Stimulated activated memory B cell treated with anti-CD40 and anti-IgM and Interleukin-4, amounts not matched to agents 10 μg/mL and 1 μg/mL and 100 μg/mL, for 72 hours (primary cell): ENCODE results near the gene PXDC1.

Experiments used
- ATAC-seq: fragments of 150-1000 bp; cut with Tn5 transposase; 2 replicates; pipeline ENCODE4 v1.10.0; 2021
- H3K27ac Mint-ChIP-seq: one replicate; pipeline ENCODE4 v1.8.0; 2022; ENCODE audit warnings: mild to moderate bottlenecking, mixed read lengths
- H3K27me3 Mint-ChIP-seq: one replicate; pipeline ENCODE4 v1.8.0; 2022; ENCODE audit warnings: mixed read lengths
- H3K36me3 Mint-ChIP-seq: one replicate; pipeline ENCODE4 v1.8.0; 2022; ENCODE audit warnings: mixed read lengths
- H3K4me1 Mint-ChIP-seq: one replicate; pipeline ENCODE4 v1.8.0; 2022; ENCODE audit warnings: mixed read lengths
- H3K4me3 Mint-ChIP-seq: one replicate; pipeline ENCODE4 v1.8.0; 2022; ENCODE audit warnings: mild to moderate bottlenecking, moderate library complexity, mixed read lengths
- H3K9me3 Mint-ChIP-seq: one replicate; pipeline ENCODE4 v1.8.0; 2022; ENCODE audit warnings: mixed read lengths

The PXDC1 gene

DNA sequence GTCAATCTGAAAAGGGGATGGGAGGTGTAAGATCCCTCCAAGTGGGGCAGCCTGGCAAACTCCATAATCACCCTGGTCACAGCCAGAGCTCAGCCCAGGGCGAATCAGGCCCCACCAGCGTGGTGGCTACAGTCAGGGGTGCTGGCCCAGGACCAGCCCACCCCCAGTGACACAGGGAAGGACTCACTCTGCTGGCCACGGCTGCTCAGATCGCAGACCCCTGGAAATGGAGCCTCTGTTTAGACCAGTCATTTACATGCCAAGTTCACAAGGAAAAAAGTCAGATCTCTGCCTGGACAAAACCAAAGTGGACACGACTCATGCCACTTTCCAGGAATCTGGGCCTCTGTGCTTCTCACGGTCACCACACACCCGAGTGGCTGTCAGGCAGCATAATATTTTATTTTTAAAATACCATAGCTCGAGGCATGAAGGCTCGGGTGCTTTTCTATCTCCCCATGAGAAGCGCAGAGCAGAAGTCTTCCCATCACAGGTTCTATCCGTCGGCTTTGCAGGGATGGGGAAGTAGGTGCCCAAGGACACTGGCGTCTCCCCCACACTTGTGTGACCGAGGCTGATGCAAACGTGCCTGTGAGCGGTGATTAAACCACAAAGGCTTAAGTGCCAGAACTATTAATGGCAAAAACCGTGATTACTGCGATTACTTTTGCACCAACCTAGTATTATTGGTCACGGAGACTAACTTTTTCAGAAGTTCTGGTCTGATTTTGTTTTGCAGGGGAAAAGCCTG, 13.0 kb downstream of the PXDC1 start:
- no peak for ATAC-seq
- no peak overlapping the region for H3K27ac Mint-ChIP-seq
- H3K9me3 Mint-ChIP-seq, result peaks cover 7% of the 10 kb centered on the region
- peaks cover 50% of the 10 kb centered on the region for H3K36me3 Mint-ChIP-seq
- peaks cover 28% of the 10 kb centered on the region for H3K4me1 Mint-ChIP-seq
- no peak overlapping the region for H3K4me3 Mint-ChIP-seq
- no peaks in the 10 kb centered on the region for H3K27me3 Mint-ChIP-seq

DNA sequence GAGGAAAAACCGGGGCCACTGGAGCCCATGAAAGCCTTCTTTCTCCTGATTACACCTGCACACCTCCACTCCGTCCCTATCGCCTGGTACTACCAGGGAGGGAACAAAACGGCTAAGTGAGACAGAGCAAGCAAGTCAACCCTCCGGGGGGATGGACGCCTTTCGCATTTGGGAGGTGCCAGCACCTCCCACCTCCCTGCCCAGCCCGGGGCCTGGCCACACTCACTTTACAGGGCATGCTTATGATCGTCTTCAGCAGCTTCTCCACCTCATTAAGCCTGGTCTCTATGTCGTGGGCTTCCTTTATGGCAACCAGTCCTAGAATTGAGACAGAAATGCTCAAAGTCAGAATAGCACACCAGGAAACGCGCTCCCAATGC, 13.7 kb downstream of the PXDC1 start:
- Mint-ChIP-seq H3K27ac (no peak overlapping the region), H3K4me1 (peaks cover 28% of the 10 kb centered on the region), H3K36me3 (peaks cover 57% of the 10 kb centered on the region), H3K4me3 (no peak overlapping the region), H3K27me3 (no peaks in the 10 kb centered on the region), H3K9me3 (peaks cover 7% of the 10 kb centered on the region)
- no peak for ATAC-seq

DNA sequence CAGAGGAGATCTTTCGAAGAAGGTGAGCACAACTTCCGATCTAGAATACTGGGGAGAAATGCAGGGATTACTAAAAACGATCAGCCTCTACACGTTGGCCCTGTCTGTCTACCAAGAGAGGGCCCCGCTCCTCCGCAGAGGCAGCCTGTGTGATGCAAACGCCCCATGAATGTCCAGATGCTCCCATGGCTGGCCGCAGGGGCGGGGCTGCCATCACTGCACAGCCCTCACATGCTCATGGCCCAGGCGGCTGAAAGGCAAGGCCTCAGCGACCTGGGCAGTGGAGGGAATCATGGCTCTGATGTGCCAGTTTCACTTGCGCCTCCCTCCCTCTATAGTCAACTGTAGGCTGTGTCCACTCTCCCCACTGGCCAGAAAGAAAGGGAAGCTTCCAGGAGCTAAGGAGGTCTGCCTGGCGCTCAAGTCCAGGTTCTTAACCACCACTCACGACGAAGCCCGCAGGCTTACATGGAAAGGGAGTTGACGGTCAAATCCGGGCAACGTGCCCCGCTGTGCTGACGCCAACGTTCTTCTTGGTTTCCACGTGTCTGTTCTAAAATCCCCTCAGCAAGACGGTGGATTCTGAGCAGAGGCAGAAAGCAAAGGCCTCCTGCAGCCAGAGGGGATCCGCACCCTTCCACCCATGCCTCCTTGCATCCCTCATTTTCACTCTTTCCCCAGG, 14.2 kb downstream of the PXDC1 start:
- H3K27ac Mint-ChIP-seq, result no peak overlapping the region
- no peak for ATAC-seq
- no peaks in the 10 kb centered on the region for H3K27me3 Mint-ChIP-seq
- peaks cover 7% of the 10 kb centered on the region for H3K9me3 Mint-ChIP-seq
- H3K4me1 Mint-ChIP-seq, result peaks cover 28% of the 10 kb centered on the region
- peaks cover 62% of the 10 kb centered on the region for H3K36me3 Mint-ChIP-seq
- no peak overlapping the region for H3K4me3 Mint-ChIP-seq

DNA sequence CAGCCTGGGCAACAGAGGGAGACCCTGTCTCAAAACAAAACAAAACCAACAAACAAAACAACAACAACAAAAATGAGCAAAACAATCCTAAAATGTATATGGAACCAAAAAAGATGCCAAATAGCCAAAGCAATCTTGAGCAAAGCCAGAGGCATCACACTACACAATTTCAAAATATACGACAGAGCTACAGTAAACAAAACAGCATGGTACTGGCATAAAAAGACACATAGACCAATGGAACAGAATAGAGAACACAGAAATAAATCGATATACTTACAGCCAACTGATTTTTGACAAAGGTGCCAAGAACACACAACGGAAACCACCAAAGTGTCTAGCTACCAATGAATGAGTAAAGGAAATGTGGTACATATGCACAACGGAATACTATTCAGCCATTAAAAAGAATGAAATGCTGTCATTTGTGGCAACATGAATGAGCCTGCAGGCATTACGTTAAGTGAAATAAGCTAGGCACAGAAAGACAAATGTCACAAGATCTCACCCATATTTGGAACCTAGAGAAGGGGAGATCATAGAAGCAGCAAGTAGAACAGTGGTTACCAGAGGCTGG, 16.4 kb downstream of the PXDC1 start:
- Mint-ChIP-seq H3K27ac (no peak overlapping the region), H3K9me3 (peaks cover 7% of the 10 kb centered on the region), H3K4me1 (peaks cover 26% of the 10 kb centered on the region), H3K36me3 (peaks cover 71% of the 10 kb centered on the region), H3K4me3 (no peak overlapping the region), H3K27me3 (no peaks in the 10 kb centered on the region)
- ATAC-seq, result no peak

DNA sequence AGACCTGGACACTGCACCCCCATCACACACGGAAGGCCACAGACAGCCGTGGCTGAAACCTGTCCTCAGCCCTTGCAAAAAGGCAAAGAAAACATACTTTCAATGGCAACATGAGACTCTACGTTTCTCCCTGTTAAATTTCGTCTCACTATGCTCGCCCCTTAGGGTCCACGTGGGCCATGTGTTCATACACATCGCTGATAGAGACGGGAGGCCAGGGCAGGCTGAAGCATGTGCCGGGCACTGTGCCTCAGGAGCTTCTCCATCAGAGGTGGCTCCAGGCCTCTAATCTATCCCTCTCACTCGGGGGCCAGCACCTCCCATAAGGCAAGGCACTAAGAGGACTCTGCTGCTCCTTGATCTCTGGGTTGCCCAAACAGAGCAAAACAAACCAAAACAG, 17.5 kb downstream of the PXDC1 start:
- Mint-ChIP-seq H3K4me3 (no peak overlapping the region), H3K9me3 (peaks cover 7% of the 10 kb centered on the region), H3K27ac (no peak overlapping the region), H3K4me1 (peaks cover 26% of the 10 kb centered on the region), H3K36me3 (peaks cover 74% of the 10 kb centered on the region), H3K27me3 (no peaks in the 10 kb centered on the region)
- no peak for ATAC-seq

DNA sequence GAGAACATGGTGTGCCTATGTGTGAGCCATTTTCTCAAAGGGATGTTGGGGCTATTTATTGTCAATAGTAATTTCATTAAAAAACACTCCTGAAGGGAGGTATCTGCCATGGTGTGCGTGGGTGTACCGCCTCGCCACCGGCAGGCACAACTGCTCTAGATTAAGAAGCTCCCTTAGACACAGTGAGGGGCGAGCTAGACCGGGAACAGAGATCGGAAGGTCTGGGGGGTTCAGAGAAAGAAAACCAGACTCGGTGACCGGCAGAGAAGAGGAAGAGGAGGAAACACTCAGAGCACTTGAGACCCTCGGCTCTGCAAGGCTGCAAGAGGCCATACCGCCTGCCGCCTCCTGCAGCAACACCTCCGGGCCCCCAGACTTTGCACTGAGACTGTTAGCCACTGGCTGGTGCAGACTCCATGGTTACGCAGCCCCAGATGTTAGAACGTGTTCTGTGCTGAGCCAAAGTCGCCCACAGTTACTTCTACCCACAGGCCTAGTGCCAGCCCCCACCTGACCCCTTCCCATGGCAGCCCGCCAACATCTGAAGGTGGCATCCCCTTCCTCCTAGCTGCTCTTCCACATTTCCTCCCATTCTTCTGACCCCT, 18.1 kb downstream of the PXDC1 start:
- H3K4me1 Mint-ChIP-seq, result peaks cover 26% of the 10 kb centered on the region
- H3K4me3 Mint-ChIP-seq, result no peak overlapping the region
- H3K27me3 Mint-ChIP-seq, result no peaks in the 10 kb centered on the region
- H3K9me3 Mint-ChIP-seq, result peaks cover 7% of the 10 kb centered on the region
- no peak overlapping the region for H3K27ac Mint-ChIP-seq
- no peak for ATAC-seq
- peaks cover 79% of the 10 kb centered on the region for H3K36me3 Mint-ChIP-seq

DNA sequence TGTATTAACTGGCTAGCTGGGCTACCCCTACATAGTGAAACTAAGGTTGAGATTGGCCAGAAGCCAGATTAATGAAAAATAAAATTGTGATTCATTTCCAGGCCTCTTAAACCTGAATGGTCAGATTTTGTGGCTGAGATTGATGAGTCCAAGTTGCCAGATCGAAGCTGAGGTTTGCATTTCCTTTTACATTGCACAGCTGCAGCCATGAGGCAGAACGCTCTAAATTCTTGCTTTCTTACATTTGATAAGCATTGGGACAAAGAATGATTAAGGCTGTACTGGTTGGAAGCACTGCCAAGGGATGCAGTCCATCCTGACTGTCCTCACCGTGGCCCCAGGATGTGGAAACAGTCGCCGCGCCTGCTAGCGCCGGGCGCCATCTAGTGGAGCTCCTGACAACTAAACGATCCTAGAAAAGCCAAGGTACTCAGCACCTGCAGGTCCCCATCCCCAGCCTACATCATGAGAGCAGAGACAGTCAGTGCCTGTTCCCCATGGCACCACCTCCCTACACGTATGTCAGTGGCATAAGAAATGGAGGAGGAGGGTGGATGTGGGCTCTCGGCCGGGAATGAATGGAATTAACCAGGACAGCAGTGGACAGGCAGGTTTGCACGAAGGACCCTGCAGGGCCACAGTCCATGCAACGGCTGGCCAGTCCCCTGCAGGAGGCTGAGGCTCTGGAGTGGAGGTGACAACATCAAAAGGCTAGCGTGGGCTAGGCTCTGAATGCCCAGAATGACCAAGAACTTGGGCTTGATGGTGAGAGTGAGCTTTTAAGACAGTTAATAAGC, 19.0 kb downstream of the PXDC1 start:
- Mint-ChIP-seq H3K27me3 (no peaks in the 10 kb centered on the region), H3K36me3 (peaks cover 79% of the 10 kb centered on the region), H3K9me3 (peaks cover 7% of the 10 kb centered on the region), H3K4me1 (peaks cover 26% of the 10 kb centered on the region), H3K4me3 (no peak overlapping the region), H3K27ac (no peak overlapping the region)
- peak; percentile 39 for ATAC-seq

DNA sequence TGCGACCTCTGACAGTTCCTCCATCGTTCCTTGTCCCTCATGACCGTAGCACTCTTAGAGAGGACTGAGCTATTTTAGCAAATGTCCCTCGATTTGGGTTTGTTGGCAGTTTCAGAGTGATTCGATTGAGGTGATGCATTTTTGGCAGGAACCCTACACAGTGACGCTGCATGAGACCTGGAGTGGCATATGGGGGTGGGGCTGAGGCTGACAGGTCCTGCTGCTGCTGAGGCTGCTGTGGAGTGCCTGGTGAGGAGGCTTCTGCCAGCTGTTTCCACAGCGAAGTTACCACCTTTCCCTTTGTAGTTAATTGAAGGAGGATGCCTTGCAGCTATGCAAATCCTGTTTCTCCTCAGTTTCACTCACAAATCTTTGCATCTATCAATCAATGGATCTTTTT, 19.8 kb downstream of the PXDC1 start:
- Mint-ChIP-seq H3K4me1 (peaks cover 29% of the 10 kb centered on the region), H3K4me3 (no peak overlapping the region), H3K27me3 (no peaks in the 10 kb centered on the region), H3K9me3 (peaks cover 7% of the 10 kb centered on the region), H3K27ac (no peak overlapping the region), H3K36me3 (peaks cover 79% of the 10 kb centered on the region)
- ATAC-seq, result no peak

DNA sequence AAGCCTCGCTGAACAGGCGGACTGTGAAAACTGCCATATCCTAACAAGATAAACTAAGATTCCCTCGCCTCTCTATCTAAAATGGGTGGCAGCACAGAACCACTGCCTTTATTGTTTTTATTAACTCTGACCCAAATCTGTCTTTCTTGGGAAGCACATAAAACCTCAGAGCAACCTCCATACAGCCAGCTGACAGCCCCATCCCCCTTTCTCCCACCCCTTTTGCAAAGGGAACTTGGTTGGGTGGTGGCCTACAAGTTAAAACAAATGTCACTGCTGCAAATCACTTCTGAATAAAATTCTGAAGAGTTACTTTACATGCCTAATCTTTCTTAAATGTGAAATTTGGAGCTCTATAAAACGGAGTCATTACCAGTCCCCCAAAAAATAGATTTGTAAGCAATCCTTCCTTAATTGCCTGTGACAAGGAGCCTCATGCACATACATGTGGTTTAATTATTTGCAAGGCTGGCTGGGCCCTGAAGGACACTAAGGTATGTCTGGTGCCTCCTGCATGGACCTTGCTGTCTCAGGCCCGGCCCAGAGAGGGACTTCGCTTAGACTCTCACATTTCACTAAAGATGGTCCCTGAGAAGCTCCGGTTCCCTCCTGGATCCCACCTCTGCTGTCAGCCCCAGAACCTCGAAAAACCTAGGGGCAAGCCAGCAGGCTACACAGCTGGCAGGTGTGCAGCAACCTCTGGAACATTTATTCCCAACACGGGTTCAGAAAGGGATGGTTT, 21.7 kb downstream of the PXDC1 start:
- H3K4me3 Mint-ChIP-seq, result no peak overlapping the region
- H3K27ac Mint-ChIP-seq, result no peak overlapping the region
- H3K27me3 Mint-ChIP-seq, result no peaks in the 10 kb centered on the region
- H3K9me3 Mint-ChIP-seq, result no peaks in the 10 kb centered on the region
- H3K4me1 Mint-ChIP-seq, result peaks cover 30% of the 10 kb centered on the region
- peaks cover 68% of the 10 kb centered on the region for H3K36me3 Mint-ChIP-seq
- ATAC-seq, result no peak

DNA sequence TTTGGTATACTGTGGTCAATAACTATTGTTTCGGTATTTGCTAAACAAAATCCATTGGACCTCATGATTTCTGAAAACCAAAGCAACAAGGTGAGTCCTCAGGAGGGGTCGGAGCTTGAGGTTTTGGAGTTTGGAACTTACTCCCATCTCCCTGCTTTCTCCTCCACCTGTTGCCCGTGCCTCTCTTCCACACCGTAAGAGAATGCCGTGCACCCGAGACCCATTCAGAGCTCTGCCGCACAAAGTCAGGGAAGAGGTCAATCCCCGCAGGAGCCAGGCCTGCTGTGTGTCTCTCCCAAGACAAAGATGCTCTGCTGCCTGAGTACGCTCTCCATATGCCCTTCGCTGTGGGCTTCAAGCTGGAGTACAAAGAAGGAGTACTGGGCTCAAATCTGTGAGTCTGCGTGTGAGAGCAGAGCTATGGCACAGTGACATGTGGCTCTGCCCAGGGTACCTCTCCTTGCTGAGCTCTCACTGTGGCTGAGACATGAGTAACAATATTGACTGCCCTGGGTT, 23.9 kb downstream of the PXDC1 start:
- Mint-ChIP-seq H3K4me3 (no peak overlapping the region), H3K4me1 (peaks cover 11% of the 10 kb centered on the region), H3K27ac (no peak overlapping the region), H3K36me3 (peaks cover 62% of the 10 kb centered on the region), H3K9me3 (no peaks in the 10 kb centered on the region), H3K27me3 (no peaks in the 10 kb centered on the region)
- no peak for ATAC-seq

DNA sequence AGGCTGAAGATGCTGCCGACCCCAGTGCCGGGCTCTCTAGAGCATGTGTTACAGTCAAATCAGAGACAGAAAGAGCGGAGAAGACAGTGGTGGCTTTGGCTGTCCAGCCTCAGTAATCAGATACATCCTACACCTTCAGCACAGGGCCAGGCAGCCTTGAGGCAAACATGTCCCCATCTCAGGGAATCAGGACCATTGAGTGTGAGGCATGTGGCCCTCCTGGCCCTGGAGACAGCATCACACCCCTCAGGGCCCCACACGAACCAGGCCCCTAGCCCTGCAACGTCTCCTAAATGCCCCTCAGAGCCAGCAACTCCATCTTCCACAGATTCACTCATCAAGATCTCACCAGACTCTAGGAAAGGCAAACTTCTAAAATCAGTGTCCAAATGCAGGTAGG, 24.5 kb downstream of the PXDC1 start:
- Mint-ChIP-seq H3K4me3 (no peak overlapping the region), H3K27me3 (no peaks in the 10 kb centered on the region), H3K36me3 (peaks cover 62% of the 10 kb centered on the region), H3K27ac (no peak overlapping the region), H3K9me3 (no peaks in the 10 kb centered on the region), H3K4me1 (peaks cover 5% of the 10 kb centered on the region)
- ATAC-seq, result no peak

DNA sequence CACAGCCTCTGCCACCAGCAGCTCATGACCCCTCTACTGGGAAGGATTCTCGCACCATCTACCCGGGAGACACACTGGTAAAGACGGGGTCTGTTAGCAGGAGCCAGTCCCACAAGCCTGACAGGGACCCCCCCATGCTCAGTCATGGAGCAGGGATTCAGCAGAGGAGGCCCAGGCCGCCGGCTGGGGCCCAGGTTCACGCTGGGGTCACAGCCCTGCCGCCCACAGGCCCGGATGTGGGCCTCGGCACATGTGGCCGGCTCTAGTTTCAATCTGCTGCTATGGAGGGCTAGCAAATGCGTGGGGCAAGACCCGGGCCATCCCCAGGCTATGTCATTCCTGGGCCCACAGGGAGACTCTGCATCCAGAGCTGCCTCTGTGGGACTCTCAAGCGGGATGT, 25.1 kb downstream of the PXDC1 start:
- Mint-ChIP-seq H3K9me3 (no peaks in the 10 kb centered on the region), H3K27ac (no peak overlapping the region), H3K27me3 (no peaks in the 10 kb centered on the region), H3K4me1 (peaks cover 5% of the 10 kb centered on the region), H3K36me3 (peaks cover 62% of the 10 kb centered on the region), H3K4me3 (no peak overlapping the region)
- no peak for ATAC-seq

DNA sequence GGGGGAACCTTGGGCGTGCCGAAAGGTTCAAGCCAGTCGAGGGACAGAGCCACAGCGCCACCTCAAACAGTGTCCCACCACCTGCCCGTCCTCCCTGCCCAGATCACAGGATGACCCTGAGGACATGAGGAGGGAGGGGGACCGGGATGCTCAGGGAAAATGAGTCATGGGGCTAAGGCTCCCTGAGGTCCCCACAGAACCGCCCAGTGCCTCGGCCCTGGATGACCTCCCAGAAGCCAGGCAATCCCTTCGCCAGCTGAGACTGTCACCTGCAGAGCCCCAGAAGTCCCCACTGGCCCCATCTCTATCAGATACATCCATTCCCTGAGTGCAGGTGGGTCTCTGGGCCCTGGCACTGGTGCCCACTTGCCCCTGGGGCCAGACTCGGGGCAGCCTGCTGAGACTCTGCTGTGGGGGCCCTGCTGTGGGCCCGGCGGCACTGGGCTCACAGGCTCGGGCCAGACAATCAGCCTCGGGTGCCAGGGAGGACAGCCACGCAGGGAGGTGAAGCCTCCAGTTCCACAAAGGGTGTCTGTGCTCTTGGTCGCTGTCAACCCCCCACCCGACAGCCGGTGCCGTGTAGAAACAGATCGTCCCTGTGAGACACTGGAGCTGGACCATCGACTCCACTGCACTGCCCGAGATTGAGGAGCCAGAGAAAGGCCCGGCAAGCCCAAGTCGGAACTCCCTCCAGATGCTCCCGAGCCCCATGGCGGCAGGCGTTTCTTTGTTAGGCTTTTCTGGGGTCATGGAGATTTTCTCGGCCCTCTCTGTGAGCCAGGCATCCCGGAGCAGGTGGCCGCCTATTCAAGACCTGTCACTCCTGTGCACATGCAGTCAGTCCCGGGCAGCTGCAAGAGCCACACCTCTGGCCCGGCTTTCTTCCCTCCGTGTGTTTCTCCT, 26.1 kb downstream of the PXDC1 start:
- peaks cover 64% of the 10 kb centered on the region for H3K36me3 Mint-ChIP-seq
- H3K9me3 Mint-ChIP-seq, result no peaks in the 10 kb centered on the region
- no peak overlapping the region for H3K27ac Mint-ChIP-seq
- no peaks in the 10 kb centered on the region for H3K27me3 Mint-ChIP-seq
- no peak for ATAC-seq
- H3K4me1 Mint-ChIP-seq, result peaks cover 5% of the 10 kb centered on the region
- no peak overlapping the region for H3K4me3 Mint-ChIP-seq
